Measurements from ENCODE around the gene SSH2.

The SSH2 gene

GRCh38 chr17:29962656-29963055, 32.6 kb upstream of the SSH2 start (continued):
- TF ChIP-seq, protein P1, sequence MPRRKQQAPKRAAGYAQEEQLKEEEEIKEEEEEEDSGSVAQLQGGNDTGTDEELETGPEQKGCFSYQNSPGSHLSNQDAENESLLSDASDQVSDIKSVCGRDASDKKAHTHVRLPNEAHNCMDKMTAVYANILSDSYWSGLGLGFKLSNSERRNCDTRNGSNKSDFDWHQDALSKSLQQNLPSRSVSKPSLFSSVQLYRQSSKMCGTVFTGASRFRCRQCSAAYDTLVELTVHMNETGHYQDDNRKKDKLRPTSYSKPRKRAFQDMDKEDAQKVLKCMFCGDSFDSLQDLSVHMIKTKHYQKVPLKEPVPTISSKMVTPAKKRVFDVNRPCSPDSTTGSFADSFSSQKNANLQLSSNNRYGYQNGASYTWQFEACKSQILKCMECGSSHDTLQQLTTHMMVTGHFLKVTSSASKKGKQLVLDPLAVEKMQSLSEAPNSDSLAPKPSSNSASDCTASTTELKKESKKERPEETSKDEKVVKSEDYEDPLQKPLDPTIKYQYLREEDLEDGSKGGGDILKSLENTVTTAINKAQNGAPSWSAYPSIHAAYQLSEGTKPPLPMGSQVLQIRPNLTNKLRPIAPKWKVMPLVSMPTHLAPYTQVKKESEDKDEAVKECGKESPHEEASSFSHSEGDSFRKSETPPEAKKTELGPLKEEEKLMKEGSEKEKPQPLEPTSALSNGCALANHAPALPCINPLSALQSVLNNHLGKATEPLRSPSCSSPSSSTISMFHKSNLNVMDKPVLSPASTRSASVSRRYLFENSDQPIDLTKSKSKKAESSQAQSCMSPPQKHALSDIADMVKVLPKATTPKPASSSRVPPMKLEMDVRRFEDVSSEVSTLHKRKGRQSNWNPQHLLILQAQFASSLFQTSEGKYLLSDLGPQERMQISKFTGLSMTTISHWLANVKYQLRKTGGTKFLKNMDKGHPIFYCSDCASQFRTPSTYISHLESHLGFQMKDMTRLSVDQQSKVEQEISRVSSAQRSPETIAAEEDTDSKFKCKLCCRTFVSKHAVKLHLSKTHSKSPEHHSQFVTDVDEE (CRISPR knock-in tag; IDR thresholded peaks at IDR 0.05): no peak

DNA sequence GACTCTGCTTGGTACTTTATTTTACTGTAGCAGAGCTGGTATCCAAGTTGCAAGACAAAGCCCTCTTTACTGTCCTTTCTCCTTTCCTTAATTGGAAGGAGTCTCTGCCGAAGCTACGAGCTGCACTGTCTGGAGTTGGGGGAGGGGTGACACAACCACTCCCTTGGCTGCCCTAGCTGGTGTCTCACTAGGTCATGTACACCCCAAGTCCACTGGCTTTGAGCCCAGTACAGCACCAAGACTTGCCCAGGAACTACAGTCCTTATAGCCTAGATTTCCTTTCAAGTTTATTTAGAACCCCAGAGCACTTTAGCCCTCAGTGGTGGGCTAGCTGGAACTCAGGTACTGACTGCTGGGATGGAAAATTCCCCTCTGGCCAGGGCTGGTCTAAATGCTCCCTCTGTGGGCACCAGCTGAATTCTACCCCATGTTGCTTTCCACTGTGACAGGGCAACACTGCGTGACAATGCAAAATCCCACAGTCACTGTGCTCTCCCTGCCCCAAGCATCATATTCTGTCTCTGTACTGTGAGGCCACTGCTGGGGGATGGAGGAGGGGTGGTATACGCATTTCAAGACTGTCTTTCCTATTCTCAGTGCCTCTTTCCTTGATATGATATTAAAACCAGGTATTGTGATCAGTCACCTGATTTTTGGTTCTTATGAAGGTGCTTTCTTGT, 29.8 kb upstream of the SSH2 start:
- ATAC-seq: no peak
- TF ChIP-seq POU6F1 (CRISPR knock-in tag; IDR thresholded peaks at IDR 0.05; ENCODE audit: borderline replicate concordance, low read depth) (no peak), OSR1 (CRISPR knock-in tag; IDR thresholded peaks at IDR 0.05) (no peak), SNAI2 (CRISPR knock-in tag; IDR thresholded peaks at IDR 0.05) (no peak), TOX (CRISPR knock-in tag; IDR thresholded peaks at IDR 0.05; ENCODE audit: borderline replicate concordance) (no peak), BACH2 (CRISPR knock-in tag; IDR thresholded peaks at IDR 0.05; ENCODE audit: borderline replicate concordance) (no peak), ZFP30 (CRISPR knock-in tag; IDR thresholded peaks at IDR 0.05) (no peak), ARNTL (CRISPR knock-in tag; IDR thresholded peaks at IDR 0.05; ENCODE audit: borderline replicate concordance, low read depth) (no peak), TCF4 (CRISPR knock-in tag; IDR thresholded peaks at IDR 0.05; ENCODE audit: borderline replicate concordance) (no peak)
- TF ChIP-seq, protein P2, sequence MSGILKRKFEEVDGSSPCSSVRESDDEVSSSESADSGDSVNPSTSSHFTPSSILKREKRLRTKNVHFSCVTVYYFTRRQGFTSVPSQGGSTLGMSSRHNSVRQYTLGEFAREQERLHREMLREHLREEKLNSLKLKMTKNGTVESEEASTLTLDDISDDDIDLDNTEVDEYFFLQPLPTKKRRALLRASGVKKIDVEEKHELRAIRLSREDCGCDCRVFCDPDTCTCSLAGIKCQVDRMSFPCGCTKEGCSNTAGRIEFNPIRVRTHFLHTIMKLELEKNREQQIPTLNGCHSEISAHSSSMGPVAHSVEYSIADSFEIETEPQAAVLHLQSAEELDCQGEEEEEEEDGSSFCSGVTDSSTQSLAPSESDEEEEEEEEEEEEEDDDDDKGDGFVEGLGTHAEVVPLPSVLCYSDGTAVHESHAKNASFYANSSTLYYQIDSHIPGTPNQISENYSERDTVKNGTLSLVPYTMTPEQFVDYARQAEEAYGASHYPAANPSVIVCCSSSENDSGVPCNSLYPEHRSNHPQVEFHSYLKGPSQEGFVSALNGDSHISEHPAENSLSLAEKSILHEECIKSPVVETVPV (CRISPR knock-in tag; IDR thresholded peaks at IDR 0.05): no peak
- TF ChIP-seq, protein P3, sequence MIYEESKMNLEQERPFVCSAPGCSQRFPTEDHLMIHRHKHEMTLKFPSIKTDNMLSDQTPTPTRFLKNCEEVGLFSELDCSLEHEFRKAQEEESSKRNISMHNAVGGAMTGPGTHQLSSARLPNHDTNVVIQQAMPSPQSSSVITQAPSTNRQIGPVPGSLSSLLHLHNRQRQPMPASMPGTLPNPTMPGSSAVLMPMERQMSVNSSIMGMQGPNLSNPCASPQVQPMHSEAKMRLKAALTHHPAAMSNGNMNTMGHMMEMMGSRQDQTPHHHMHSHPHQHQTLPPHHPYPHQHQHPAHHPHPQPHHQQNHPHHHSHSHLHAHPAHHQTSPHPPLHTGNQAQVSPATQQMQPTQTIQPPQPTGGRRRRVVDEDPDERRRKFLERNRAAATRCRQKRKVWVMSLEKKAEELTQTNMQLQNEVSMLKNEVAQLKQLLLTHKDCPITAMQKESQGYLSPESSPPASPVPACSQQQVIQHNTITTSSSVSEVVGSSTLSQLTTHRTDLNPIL (CRISPR knock-in tag; IDR thresholded peaks at IDR 0.05; ENCODE audit: low read depth): no peak

DNA sequence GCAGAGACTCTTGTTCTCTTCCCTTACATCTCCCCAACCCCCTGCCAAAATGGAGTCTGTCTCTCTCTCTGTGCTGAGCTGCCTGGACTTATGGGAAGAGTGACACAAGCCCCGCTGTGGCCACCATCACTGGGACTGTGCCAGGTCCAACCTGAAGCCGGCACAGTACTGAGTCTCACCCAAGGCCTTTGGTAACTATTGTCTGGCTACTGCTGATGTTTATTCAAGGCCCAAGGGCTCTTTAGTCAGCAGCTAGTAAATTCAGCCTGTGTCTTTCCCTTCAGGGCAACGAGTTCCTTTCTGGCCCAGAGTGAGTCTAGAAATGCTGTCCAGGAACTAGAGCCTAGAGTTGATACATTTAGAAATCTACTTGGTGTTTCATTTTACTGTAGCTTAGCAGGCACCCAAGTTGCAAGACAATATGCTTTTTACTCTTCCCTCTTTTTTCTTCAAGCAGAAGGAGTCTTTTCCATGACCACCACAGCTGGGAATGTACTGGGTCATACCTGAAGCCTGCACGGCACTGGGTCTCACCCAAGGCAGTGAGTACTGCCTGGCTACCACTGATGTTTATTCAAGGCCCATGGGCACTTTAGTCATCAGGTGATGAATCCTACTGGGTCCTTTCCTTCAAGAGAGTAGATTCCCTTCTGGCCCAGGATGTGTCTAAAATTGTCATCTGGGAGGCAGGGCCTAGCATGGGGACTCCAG, 29.1 kb upstream of the SSH2 start:
- ATAC-seq: no peak
- TF ChIP-seq CSDC2 (CRISPR knock-in tag; IDR thresholded peaks at IDR 0.05) (no peak), ZNF70 (CRISPR knock-in tag; IDR thresholded peaks at IDR 0.05) (no peak), ESRRG (CRISPR knock-in tag; IDR thresholded peaks at IDR 0.05) (no peak), PATZ1 (CRISPR knock-in tag; IDR thresholded peaks at IDR 0.05; ENCODE audit: borderline replicate concordance) (no peak), OSR1 (CRISPR knock-in tag; IDR thresholded peaks at IDR 0.05) (no peak), POU6F1 (CRISPR knock-in tag; IDR thresholded peaks at IDR 0.05; ENCODE audit: borderline replicate concordance, low read depth) (no peak), ISL1 (CRISPR knock-in tag; IDR thresholded peaks at IDR 0.05) (no peak), ZFP30 (CRISPR knock-in tag; IDR thresholded peaks at IDR 0.05) (no peak), ZNF8 (CRISPR knock-in tag; IDR thresholded peaks at IDR 0.05) (no peak), TOX (CRISPR knock-in tag; IDR thresholded peaks at IDR 0.05; ENCODE audit: borderline replicate concordance) (no peak), ARNTL (CRISPR knock-in tag; IDR thresholded peaks at IDR 0.05; ENCODE audit: borderline replicate concordance, low read depth) (no peak), TCF4 (CRISPR knock-in tag; IDR thresholded peaks at IDR 0.05; ENCODE audit: borderline replicate concordance) (no peak), PPARA (CRISPR knock-in tag; IDR thresholded peaks at IDR 0.05; ENCODE audit: borderline replicate concordance) (no peak), SNAI2 (CRISPR knock-in tag; IDR thresholded peaks at IDR 0.05) (no peak)
- TF ChIP-seq, protein P2 (CRISPR knock-in tag; IDR thresholded peaks at IDR 0.05): no peak
- TF ChIP-seq, protein P1 (CRISPR knock-in tag; IDR thresholded peaks at IDR 0.05): no peak
